DND-41 (cell line): ENCODE results near the gene IMPDH1.

Source experiments
- CTCF ChIP-seq: IDR thresholded peaks from 2 replicates; pipeline ENCODE4 v1.5.1; 2012; ENCODE audit warnings: borderline replicate concordance, low read length, moderate library complexity, mild to moderate bottlenecking; ENCODE audit not compliant: poor library complexity, severe bottlenecking; ENCODE audit errors: extremely low read depth
- EZH2 ChIP-seq: IDR thresholded peaks from 3 replicates; pipeline ENCODE4 v1.6.1; 2012; ENCODE audit warnings: borderline replicate concordance, low read depth, mild to moderate bottlenecking, moderate library complexity, low read length, inconsistent platforms; ENCODE audit not compliant: severe bottlenecking

GRCh38 chr7:128383776-128384175 lies 26.0 kb downstream of the IMPDH1 start:
- no peak for TF ChIP-seq CTCF
- no peak for TF ChIP-seq EZH2
